Karpas-422 (cell line): ENCODE results near the gene NDUFS8. TPM values are rescaled to one million over a fixed set of nuclear protein-coding genes. Genes with fewer than 3 reads are reported as not detected.

Source experiments
- DNase-seq: peaks from one replicate; pipeline ENCODE4 v3.0.0-alpha.2; 2015
- H2AFZ ChIP-seq: fragments of 200-600 bp; sonication (generic); 2 replicates; pipeline ENCODE4 v1.6.1; 2014; ENCODE audit warnings: antibody characterized with exemption, low read length, mixed read lengths
- H3K27ac ChIP-seq: fragments of 200-600 bp; sonication (generic); 2 replicates; pipeline ENCODE4 v1.5.1; 2014; ENCODE audit warnings: mild to moderate bottlenecking, low read length, moderate library complexity
- H3K27me3 ChIP-seq: fragments of 200-600 bp; sonication (generic); 2 replicates; pipeline ENCODE4 v1.6.1; 2014; ENCODE audit warnings: low read length, mixed read lengths
- H3K36me3 ChIP-seq: fragments of 200-600 bp; sonication (generic); 2 replicates; pipeline ENCODE4 v1.6.1; 2014; ENCODE audit warnings: low read length, mixed read lengths; ENCODE audit not compliant: insufficient read depth
- H3K4me1 ChIP-seq: fragments of 200-600 bp; sonication (generic); 2 replicates; pipeline ENCODE4 v1.6.1; 2014; ENCODE audit warnings: mild to moderate bottlenecking, low read length, mixed read lengths
- H3K4me2 ChIP-seq: fragments of 200-600 bp; sonication (generic); 2 replicates; pipeline ENCODE4 v1.6.1; 2014; ENCODE audit warnings: low read length, low read depth, mild to moderate bottlenecking; ENCODE audit not compliant: poor library complexity, severe bottlenecking
- H3K4me3 ChIP-seq: fragments of 200-600 bp; sonication (generic); 2 replicates; pipeline ENCODE4 v1.5.1; 2014; ENCODE audit warnings: mild to moderate bottlenecking, antibody characterized with exemption, low read length, mixed read lengths
- H3K79me2 ChIP-seq: fragments of 200-600 bp; sonication (generic); 2 replicates; pipeline ENCODE4 v1.6.1; 2014; ENCODE audit warnings: mild to moderate bottlenecking, low read length, mixed read lengths
- H3K9ac ChIP-seq: fragments of 200-600 bp; sonication (generic); 2 replicates; pipeline ENCODE4 v1.6.0; 2014; ENCODE audit warnings: low read length
- H3K9me2 ChIP-seq: fragments of 200-600 bp; sonication (generic), shearing (Covaris generic); replicated peaks from 2 replicates; pipeline ENCODE4 v1.6.0; 2014; ENCODE audit warnings: mild to moderate bottlenecking, low read length, moderate library complexity; ENCODE audit not compliant: insufficient read depth
- H3K9me3 ChIP-seq: fragments of 300-700, 200-600 bp; sonication (generic); 2 replicates; pipeline ENCODE4 v1.6.1; 2014; ENCODE audit warnings: low read length, mixed read lengths
- H4K20me1 ChIP-seq: fragments of 200-600 bp; sonication (generic); 2 replicates; pipeline ENCODE4 v1.6.1; 2014; ENCODE audit warnings: mild to moderate bottlenecking, antibody characterized with exemption, low read length, low read depth; ENCODE audit not compliant: insufficient read depth
- total RNA-seq: library from RNA; depleted of rRNA; stranded (reverse); fragments of >200 nt; shearing (Covaris generic); gene quantifications from 2 replicates; pipeline ENCODE4 v1.2.3, GENCODE V29; 2014; ENCODE audit warnings: low replicate concordance

Gene NDUFS8
- total RNA-seq, 1 experiment from 2014 or later: 159 TPM

DNA sequence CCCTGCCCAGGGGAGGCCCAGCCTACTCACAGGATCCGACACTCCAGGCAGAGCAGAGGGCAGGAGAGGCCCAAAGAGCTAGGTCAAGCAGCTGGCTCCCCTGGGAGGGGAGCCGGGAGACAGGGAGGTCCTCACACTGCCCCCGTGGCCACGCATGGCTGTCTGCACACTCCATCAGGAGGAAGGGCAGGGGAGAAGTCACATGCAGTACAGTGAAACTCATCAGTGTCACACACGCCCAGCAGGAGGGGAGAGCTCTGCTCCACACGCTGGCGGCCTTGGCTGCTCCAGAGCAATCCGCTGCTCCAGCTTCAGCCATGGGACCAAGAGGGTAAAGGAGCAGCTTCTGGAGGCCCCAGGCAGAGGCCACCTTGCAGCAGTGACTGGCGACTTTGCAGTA is 22.6 kb downstream of the NDUFS8 start:
- H3K4me3 ChIP-seq: no peak overlapping the region
- no peak overlapping the region for H3K4me2 ChIP-seq
- H3K4me1 ChIP-seq: no peaks in the 10 kb centered on the region
- no peaks in the 10 kb centered on the region for H3K9me2 ChIP-seq
- H4K20me1 ChIP-seq: no peaks in the 10 kb centered on the region
- H3K9ac ChIP-seq: no peak overlapping the region
- H3K36me3 ChIP-seq: peaks cover 3% of the 10 kb centered on the region; the same call in 1 of the 2 replicates
- no peak overlapping the region for H2AFZ ChIP-seq
- no peaks in the 10 kb centered on the region for H3K9me3 ChIP-seq
- no peak for DNase-seq
- no peaks in the 10 kb centered on the region for H3K79me2 ChIP-seq
- no peak overlapping the region for H3K27ac ChIP-seq
- no peaks in the 10 kb centered on the region for H3K27me3 ChIP-seq

DNA sequence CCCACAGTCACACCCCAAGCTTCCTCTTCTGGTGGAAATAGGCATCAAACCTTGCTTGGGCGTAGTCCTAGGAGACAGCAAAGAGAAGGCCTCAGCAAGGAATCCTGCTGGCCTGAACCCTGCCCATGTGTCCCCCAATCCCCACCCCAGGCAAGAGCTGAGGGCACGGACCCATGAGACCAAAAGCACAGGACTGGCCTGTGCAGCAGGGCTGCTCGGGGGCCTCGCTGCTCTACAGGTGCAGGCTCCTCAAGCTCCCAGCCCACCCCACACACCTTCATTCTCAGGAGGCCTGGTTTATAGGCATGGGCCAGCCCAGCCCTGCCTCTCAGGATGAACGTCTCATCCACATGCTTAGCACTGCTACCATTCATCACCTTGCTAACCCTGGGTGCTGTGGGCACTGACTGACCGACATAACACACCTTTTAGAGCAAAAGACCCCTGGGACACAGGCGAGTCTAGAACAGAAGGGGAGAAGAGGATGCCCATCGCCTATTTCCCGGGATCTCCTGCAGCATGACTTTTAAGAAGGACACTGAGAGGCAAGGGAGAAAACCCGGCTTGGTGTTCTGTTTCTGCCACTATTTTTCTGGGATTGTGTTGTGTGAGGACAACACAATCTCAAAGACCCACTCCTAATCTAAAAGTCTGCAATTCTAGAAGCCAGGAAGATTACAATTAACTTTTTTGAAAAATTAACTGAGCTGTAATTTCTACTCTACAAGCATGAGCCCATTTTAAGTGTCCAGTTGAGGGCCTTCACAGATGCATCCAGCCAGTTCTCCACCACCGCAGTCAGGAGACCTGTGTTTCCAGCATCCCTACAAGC is 23.7 kb downstream of the NDUFS8 start:
- Histone ChIP-seq H3K4me3 (no peak overlapping the region), H3K9ac (no peak overlapping the region), H2AFZ (no peak overlapping the region), H3K27ac (no peak overlapping the region), H3K9me3 (no peaks in the 10 kb centered on the region), H3K4me1 (no peaks in the 10 kb centered on the region), H3K9me2 (no peaks in the 10 kb centered on the region), H3K79me2 (no peaks in the 10 kb centered on the region), H3K4me2 (no peak overlapping the region), H4K20me1 (no peaks in the 10 kb centered on the region), H3K36me3 (peaks cover 6% of the 10 kb centered on the region; the same call in 1 of the 2 replicates), H3K27me3 (no peaks in the 10 kb centered on the region)
- DNase-seq: no peak

DNA sequence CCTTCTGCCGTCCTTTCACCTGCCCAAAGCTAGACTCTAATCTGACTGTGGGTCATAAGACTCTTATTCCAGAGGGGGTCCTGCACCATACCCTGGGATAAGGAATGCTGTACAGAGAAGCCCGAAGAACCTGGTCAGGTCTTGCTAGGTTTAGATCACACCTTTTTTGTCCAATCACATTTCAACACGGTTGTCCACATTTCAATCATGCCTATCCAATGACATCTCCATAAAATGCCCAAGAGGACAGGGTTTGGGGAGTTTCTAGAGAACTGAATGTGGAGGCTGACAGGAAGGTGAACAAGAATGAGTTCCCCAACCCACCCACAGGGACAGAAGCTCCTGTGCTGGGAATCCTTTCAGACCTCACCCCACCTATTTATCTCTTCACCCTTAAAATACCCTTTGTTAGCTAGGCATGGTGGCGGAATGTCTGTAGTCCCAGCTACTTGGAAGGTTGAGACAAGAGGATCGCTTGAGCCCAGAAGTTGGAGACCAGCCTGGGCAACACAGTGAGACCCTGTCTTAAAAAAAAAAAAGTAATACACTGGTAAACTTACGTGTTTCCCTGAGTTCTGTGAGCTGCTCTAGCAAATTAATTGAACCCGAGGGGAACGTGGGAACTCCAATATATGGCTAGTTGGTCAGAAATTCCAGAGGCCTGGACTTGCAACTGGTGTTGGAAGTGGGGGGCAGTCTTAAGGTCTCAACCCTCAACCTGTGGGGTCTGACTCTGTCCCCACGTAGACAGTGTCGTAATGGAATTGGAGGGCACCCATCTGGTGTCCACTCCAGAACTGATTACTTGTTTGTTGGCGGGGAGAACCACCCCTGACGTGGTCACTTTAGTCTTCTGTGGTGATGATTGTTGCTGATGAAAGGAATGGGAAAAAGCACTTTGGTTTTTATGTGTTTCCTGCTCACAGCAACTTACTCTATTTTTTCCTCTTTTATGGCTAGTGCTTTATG is 26.1 kb downstream of the NDUFS8 start:
- Histone ChIP-seq H3K9ac (no peak overlapping the region), H3K4me2 (no peak overlapping the region), H3K27me3 (no peaks in the 10 kb centered on the region), H3K27ac (no peak overlapping the region), H3K4me3 (no peak overlapping the region), H2AFZ (no peak overlapping the region), H3K4me1 (no peaks in the 10 kb centered on the region), H3K79me2 (no peaks in the 10 kb centered on the region), H4K20me1 (no peaks in the 10 kb centered on the region), H3K9me3 (no peaks in the 10 kb centered on the region), H3K9me2 (no peaks in the 10 kb centered on the region), H3K36me3 (peaks cover 15% of the 10 kb centered on the region)
- no peak for DNase-seq

DNA sequence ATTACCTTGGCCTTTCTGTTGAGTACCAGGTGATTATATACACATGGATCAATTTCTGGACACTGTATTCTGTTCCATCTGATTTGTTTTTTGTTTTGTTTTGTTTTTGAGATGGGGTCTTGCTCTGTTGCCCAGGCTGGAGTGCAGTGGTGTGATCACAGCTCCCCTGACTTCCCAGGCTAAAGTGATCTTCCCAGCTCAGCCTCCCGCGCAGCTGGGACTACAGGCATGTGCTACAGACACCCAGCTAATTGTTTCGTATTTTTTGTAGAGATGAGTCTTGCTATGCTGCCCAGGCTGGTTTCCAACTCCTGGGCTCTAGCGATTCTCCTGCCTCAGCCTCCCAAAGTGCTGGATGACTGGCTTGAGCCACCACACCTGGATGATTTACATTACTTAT is 27.3 kb downstream of the NDUFS8 start:
- no peak overlapping the region for H3K27ac ChIP-seq
- H3K36me3 ChIP-seq: peaks cover 26% of the 10 kb centered on the region
- H3K9me3 ChIP-seq: no peaks in the 10 kb centered on the region
- H4K20me1 ChIP-seq: no peaks in the 10 kb centered on the region
- no peak overlapping the region for H2AFZ ChIP-seq
- no peak overlapping the region for H3K4me2 ChIP-seq
- no peak for DNase-seq
- H3K27me3 ChIP-seq: no peaks in the 10 kb centered on the region
- H3K4me3 ChIP-seq: no peak overlapping the region
- H3K9ac ChIP-seq: no peak overlapping the region
- no peaks in the 10 kb centered on the region for H3K79me2 ChIP-seq
- H3K9me2 ChIP-seq: no peaks in the 10 kb centered on the region
- H3K4me1 ChIP-seq: no peaks in the 10 kb centered on the region

DNA sequence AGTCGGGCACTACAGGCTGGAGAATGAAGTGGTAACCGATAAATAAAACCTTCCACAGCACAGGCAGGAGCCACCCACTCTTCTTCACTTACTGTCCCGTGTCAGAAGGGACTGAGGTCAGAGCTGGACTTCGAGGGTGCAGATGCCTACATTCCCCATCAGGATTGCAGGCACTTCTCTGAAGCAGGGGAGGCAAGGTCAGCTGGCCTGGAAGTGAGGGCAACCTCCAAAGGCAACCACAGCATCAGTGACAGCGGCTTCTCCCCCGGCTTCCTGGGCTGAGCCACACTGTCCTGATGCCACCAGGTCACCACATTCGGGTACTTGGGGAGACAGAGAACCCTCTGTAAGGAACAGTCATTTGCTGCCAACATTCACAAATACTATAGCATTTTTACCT is 31.0 kb downstream of the NDUFS8 start:
- Histone ChIP-seq H2AFZ (no peak overlapping the region), H3K4me3 (no peak overlapping the region), H3K27ac (no peak overlapping the region), H4K20me1 (no peaks in the 10 kb centered on the region), H3K27me3 (no peaks in the 10 kb centered on the region), H3K4me1 (no peaks in the 10 kb centered on the region), H3K9ac (no peak overlapping the region), H3K36me3 (peaks cover 47% of the 10 kb centered on the region), H3K79me2 (no peaks in the 10 kb centered on the region), H3K9me3 (no peaks in the 10 kb centered on the region), H3K9me2 (no peaks in the 10 kb centered on the region), H3K4me2 (no peak overlapping the region)
- no peak for DNase-seq

DNA sequence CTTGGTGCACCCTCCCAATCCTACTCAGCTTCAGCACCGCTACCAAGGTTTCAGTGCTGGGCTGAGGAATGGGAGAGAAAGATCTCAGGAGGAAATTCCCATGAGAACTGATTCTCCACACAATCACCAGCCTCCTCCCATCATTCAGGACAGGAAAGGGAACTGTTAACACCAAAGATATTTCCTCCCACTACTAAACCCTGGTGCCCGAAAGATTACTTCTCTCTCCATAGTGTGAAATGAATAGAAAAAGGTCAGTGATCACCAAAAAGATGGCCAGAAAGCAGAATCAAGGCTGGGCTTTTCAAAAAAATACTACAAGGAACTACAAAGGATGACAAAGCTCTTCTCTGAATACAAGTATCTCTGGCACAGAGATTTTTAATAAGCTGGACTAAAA is 34.4 kb downstream of the NDUFS8 start:
- no peak overlapping the region for H3K9ac ChIP-seq
- peaks cover 60% of the 10 kb centered on the region for H3K36me3 ChIP-seq
- no peaks in the 10 kb centered on the region for H3K27me3 ChIP-seq
- H3K9me2 ChIP-seq: no peaks in the 10 kb centered on the region
- no peak overlapping the region for H3K4me3 ChIP-seq
- H4K20me1 ChIP-seq: no peaks in the 10 kb centered on the region
- H3K79me2 ChIP-seq: no peaks in the 10 kb centered on the region
- DNase-seq: no peak
- no peaks in the 10 kb centered on the region for H3K4me1 ChIP-seq
- H3K27ac ChIP-seq: no peak overlapping the region
- H3K4me2 ChIP-seq: no peak overlapping the region
- no peak overlapping the region for H2AFZ ChIP-seq
- H3K9me3 ChIP-seq: no peaks in the 10 kb centered on the region

DNA sequence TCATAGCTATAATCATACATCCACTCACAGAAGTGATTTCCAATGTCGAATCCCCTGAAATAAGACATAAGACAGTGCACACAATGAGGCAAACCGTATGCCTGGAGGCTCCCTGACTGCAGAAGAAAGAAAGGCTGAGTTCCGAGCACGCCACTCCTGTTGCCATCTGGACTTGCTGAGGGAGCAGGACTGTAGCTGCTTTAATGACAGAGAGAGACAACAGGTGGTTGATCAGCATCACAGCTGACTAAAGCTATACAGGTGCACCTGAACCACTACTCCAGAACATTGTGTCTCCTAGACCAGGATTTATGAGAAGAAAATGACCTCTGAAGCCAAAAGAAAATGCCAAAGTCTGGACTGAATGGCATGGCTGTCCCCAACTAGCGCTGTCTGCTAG is 35.4 kb downstream of the NDUFS8 start:
- DNase-seq: no peak

DNA sequence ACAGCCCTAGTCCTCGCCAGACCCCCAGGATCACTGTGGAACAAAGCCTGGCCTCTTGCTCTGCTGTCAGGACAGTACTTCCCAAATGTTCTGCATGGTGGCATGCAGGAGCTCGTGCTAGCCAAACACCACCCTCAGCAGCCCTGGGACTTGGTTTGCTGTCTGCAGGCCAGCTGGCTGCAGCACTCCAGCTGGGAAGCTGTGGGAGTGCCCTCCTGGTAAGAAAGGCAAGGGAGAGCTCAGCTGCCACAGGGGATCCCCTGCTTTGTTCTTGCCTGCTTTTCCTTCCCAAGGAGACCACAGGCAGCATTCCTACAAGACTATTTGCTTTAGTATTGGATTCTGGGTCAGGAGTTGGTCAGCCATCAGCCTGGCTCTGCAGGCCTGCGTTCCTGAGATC is 36.3 kb downstream of the NDUFS8 start:
- Histone ChIP-seq H3K4me2 (no peak overlapping the region), H3K27me3 (no peaks in the 10 kb centered on the region), H3K4me1 (peaks cover 10% of the 10 kb centered on the region), H4K20me1 (no peaks in the 10 kb centered on the region), H3K9me2 (no peaks in the 10 kb centered on the region), H3K79me2 (no peaks in the 10 kb centered on the region), H3K27ac (no peak overlapping the region), H3K4me3 (no peak overlapping the region), H2AFZ (no peak overlapping the region), H3K9me3 (no peaks in the 10 kb centered on the region), H3K9ac (no peak overlapping the region), H3K36me3 (peaks cover 58% of the 10 kb centered on the region)
- DNase-seq: no peak

More for the DNA sequence above, 35.4 kb downstream of the NDUFS8 start:
- no peaks in the 10 kb centered on the region for H3K9me3 ChIP-seq
- H3K9ac ChIP-seq: no peak overlapping the region
- no peaks in the 10 kb centered on the region for H3K27me3 ChIP-seq
- H3K4me1 ChIP-seq: peaks cover 1% of the 10 kb centered on the region
- H3K9me2 ChIP-seq: no peaks in the 10 kb centered on the region
- no peak overlapping the region for H3K4me3 ChIP-seq
- no peaks in the 10 kb centered on the region for H3K79me2 ChIP-seq
- no peaks in the 10 kb centered on the region for H4K20me1 ChIP-seq
- peaks cover 63% of the 10 kb centered on the region for H3K36me3 ChIP-seq
- H2AFZ ChIP-seq: no peak overlapping the region
- no peak overlapping the region for H3K4me2 ChIP-seq
- no peak overlapping the region for H3K27ac ChIP-seq
